ENCODE data around the gene ABCF2. TPM values are rescaled to one million over a fixed set of nuclear protein-coding genes. Genes with fewer than 3 reads are reported as not detected.

ABCF2 gene
- total RNA-seq, 2 experiments from 2014 or later: 23.1 to 27.6 TPM

- Mint-ChIP-seq H3K4me1 (peaks cover 29% of the 10 kb centered on the region), H3K4me3 (peak overlapping the region; percentile 2), H3K36me3 (ENCODE audit: low read depth) (peaks cover 7% of the 10 kb centered on the region), H3K27ac (no peak overlapping the region), H3K9me3 (no peaks in the 10 kb centered on the region), H3K27me3 (peaks cover 30% of the 10 kb centered on the region)
- POLR2A ChIA-PET: interaction anchor here (0.5 to 3.4 kb wide), 6 partner anchors 10 to 896 kb away, joined by 3 to 38 read pairs (median 3); partner anchors contain the start of genes ABCF2 and CHPF2
- CTCF ChIA-PET: interaction anchor here (0.8 to 3.7 kb wide), 13 partner anchors 9 to 229 kb away, joined by 3 to 47 read pairs (median 8); partner anchors contain the start of genes ABCF2, CHPF2 and GBX1
- DNase-seq: no peak
These were observed 16.0 kb upstream of the ABCF2 start for GRCh38 chr7:151243045-151243349.

- Mint-ChIP-seq H3K4me3 (no peak overlapping the region), H3K27ac (no peak overlapping the region), H3K9me3 (no peaks in the 10 kb centered on the region), H3K4me1 (peaks cover 27% of the 10 kb centered on the region), H3K27me3 (peaks cover 25% of the 10 kb centered on the region), H3K36me3 (ENCODE audit: low read depth) (peaks cover 7% of the 10 kb centered on the region)
- DNase-seq: no peak
- ChIA-PET POLR2A (interaction anchor here (0.6 to 3.4 kb wide), 4 partner anchors 10 to 895 kb away, joined by 3 to 38 read pairs (median 11); partner anchors contain the start of genes ABCF2 and CHPF2), CTCF (interaction anchor here (0.8 to 3.7 kb wide), 12 partner anchors 9 to 118 kb away, joined by 3 to 47 read pairs (median 10); partner anchors contain the start of genes ABCF2, CHPF2 and GBX1)
These were observed 15.4 kb upstream of the ABCF2 start for GRCh38 chr7:151242159-151243044.

- Mint-ChIP-seq H3K27me3 (peaks cover 18% of the 10 kb centered on the region), H3K4me1 (peaks cover 28% of the 10 kb centered on the region), H3K27ac (no peak overlapping the region), H3K36me3 (ENCODE audit: low read depth) (peaks cover 10% of the 10 kb centered on the region), H3K9me3 (no peaks in the 10 kb centered on the region), H3K4me3 (no peak overlapping the region)
- DNase-seq: no peak
- CTCF ChIA-PET: interaction anchor here (3.7 kb wide), 1 partner anchor 8 kb away, joined by 46 read pairs; the partner anchor contains the start of gene CHPF2
- POLR2A ChIA-PET: interaction anchor here (3.4 kb wide), 1 partner anchor 9 kb away, joined by 38 read pairs; the partner anchor contains the start of gene CHPF2
These were observed 14.7 kb upstream of the ABCF2 start for GRCh38 chr7:151241755-151242096.

- H3K27ac Mint-ChIP-seq: no peak overlapping the region
- H3K9me3 Mint-ChIP-seq: no peaks in the 10 kb centered on the region
- peaks cover 28% of the 10 kb centered on the region for H3K4me1 Mint-ChIP-seq
- ChIA-PET CTCF (no interaction called here), POLR2A (interaction anchor here (3.4 kb wide), 1 partner anchor 8 kb away, joined by 38 read pairs; the partner anchor contains the start of gene CHPF2)
- peaks cover 12% of the 10 kb centered on the region for H3K27me3 Mint-ChIP-seq
- DNase-seq: no peak
- H3K4me3 Mint-ChIP-seq: no peak overlapping the region
- peaks cover 16% of the 10 kb centered on the region for H3K36me3 Mint-ChIP-seq (ENCODE audit: low read depth)
These were observed 14.1 kb upstream of the ABCF2 start for GRCh38 chr7:151240942-151241754.

GRCh38 chr7:151240536-151240935 is 13.5 kb upstream of the ABCF2 start:
- Mint-ChIP-seq H3K9me3 (no peaks in the 10 kb centered on the region), H3K27me3 (peaks cover 8% of the 10 kb centered on the region), H3K4me1 (peaks cover 26% of the 10 kb centered on the region), H3K36me3 (ENCODE audit: low read depth) (peaks cover 17% of the 10 kb centered on the region), H3K4me3 (no peak overlapping the region), H3K27ac (no peak overlapping the region)
- CTCF ChIA-PET: interaction anchor here (0.7 to 1.4 kb wide), 2 partner anchors 13 to 71 kb away, joined by 4 read pairs; partner anchors contain the start of gene ABCF2
- no peak for DNase-seq
- POLR2A ChIA-PET: no interaction called here

GRCh38 chr7:151239837-151240459 is 12.9 kb upstream of the ABCF2 start:
- H3K4me3 Mint-ChIP-seq: no peak overlapping the region
- CTCF ChIA-PET: interaction anchor here (0.7 to 1.4 kb wide), 2 partner anchors 13 to 72 kb away, joined by 4 read pairs; partner anchors contain the start of gene ABCF2

GRCh38 chr7:151238924-151239836 is 12.2 kb upstream of the ABCF2 start:
- no peak for DNase-seq
- Mint-ChIP-seq H3K4me1 (peaks cover 27% of the 10 kb centered on the region), H3K36me3 (ENCODE audit: low read depth) (peaks cover 25% of the 10 kb centered on the region), H3K27ac (no peak overlapping the region), H3K4me3 (no peak overlapping the region), H3K9me3 (no peaks in the 10 kb centered on the region), H3K27me3 (no peaks in the 10 kb centered on the region)
- ChIA-PET CTCF (interaction anchor here (1.4 kb wide), 1 partner anchor 12 kb away, joined by 4 read pairs; the partner anchor contains the start of gene ABCF2), POLR2A (no interaction called here)

More at GRCh38 chr7:151239837-151240459, 12.9 kb upstream of the ABCF2 start:
- DNase-seq: no peak
- POLR2A ChIA-PET: no interaction called here
- Mint-ChIP-seq H3K4me1 (peaks cover 27% of the 10 kb centered on the region), H3K27me3 (peaks cover 6% of the 10 kb centered on the region), H3K9me3 (no peaks in the 10 kb centered on the region), H3K27ac (no peak overlapping the region), H3K36me3 (ENCODE audit: low read depth) (peaks cover 19% of the 10 kb centered on the region)

- Mint-ChIP-seq H3K36me3 (ENCODE audit: low read depth) (peaks cover 31% of the 10 kb centered on the region), H3K9me3 (no peaks in the 10 kb centered on the region), H3K27ac (no peak overlapping the region), H3K4me1 (peaks cover 27% of the 10 kb centered on the region), H3K27me3 (no peaks in the 10 kb centered on the region), H3K4me3 (no peak overlapping the region)
- CTCF ChIA-PET: no interaction called here
- POLR2A ChIA-PET: interaction anchor here (2.7 kb wide), 1 partner anchor 11 kb away, joined by 12 read pairs; the partner anchor contains the start of gene ABCF2
- DNase-seq: no peak
These were observed 11.3 kb upstream of the ABCF2 start for GRCh38 chr7:151238190-151238810.

GRCh38 chr7:151237244-151238189 is 10.5 kb upstream of the ABCF2 start:
- POLR2A ChIA-PET: interaction anchor here (2.7 kb wide), 1 partner anchor 10 kb away, joined by 12 read pairs; the partner anchor contains the start of gene ABCF2
- H3K9me3 Mint-ChIP-seq: no peaks in the 10 kb centered on the region

GRCh38 chr7:151236406-151236805 is 9.4 kb upstream of the ABCF2 start:
- no peak overlapping the region for H3K27ac Mint-ChIP-seq
- no peak overlapping the region for H3K4me3 Mint-ChIP-seq
- peaks cover 35% of the 10 kb centered on the region for H3K36me3 Mint-ChIP-seq (ENCODE audit: low read depth)
- DNase-seq: no peak
- no peaks in the 10 kb centered on the region for H3K9me3 Mint-ChIP-seq
- CTCF ChIA-PET: interaction anchor here (0.9 to 1.4 kb wide), 4 partner anchors 8 to 79 kb away, joined by 3 to 6 read pairs (median 3); partner anchors contain the start of gene ABCF2
- POLR2A ChIA-PET: interaction anchor here (2.7 kb wide), 1 partner anchor 9 kb away, joined by 12 read pairs; the partner anchor contains the start of gene ABCF2
- H3K4me1 Mint-ChIP-seq: peaks cover 35% of the 10 kb centered on the region
- H3K27me3 Mint-ChIP-seq: no peaks in the 10 kb centered on the region

More at GRCh38 chr7:151237244-151238189, 10.5 kb upstream of the ABCF2 start:
- DNase-seq: no peak
- CTCF ChIA-PET: interaction anchor here (0.9 to 1.4 kb wide), 2 partner anchors 10 to 70 kb away, joined by 3 to 6 read pairs; partner anchors contain the start of gene ABCF2
- Mint-ChIP-seq H3K36me3 (ENCODE audit: low read depth) (peaks cover 35% of the 10 kb centered on the region), H3K27me3 (no peaks in the 10 kb centered on the region), H3K4me3 (no peak overlapping the region), H3K4me1 (peaks cover 26% of the 10 kb centered on the region), H3K27ac (no peak overlapping the region)
